GM21576 (cell line): ENCODE measurements around the gene CERS6.
"Not testable (repeated sequence)": the region's sequence is repeated elsewhere in the genome, so short reads cannot be mapped to it uniquely, and the experiment has no call there.

Experiments
- ATAC-seq: cut with Tn5 transposase; IDR thresholded peaks from one replicate; pipeline ENCODE4 v1.9.1; 2021; ENCODE audit warnings: mild to moderate bottlenecking, moderate library complexity; ENCODE audit not compliant: unreplicated experiment

The CERS6 gene

DNA sequence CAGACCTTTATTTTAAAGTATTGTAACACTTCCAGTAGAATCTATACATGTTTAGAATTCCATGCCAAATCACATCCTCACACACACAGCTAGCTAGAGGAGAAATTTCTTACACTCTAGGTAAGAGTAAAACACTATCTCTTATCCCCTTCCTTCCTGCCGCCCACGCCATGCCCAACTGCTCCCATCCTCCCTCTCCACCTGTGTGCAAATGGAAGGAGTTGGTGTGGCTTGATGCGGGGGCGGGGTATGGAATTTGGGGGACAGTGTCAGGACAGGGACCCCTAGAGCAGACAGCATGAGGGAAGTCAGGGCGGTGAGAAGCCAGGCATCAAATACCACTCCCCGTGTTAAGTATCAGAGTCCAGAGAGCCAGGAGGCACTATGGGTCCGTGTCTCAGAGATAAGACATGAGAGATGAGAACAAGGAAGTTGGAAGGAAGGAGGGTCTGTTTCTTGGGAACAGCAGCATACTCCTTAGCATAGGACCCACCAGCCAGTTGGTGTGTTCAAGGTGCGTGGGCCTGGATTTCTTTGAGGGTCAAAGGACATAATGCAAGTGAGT is 297.8 kb downstream of the CERS6 start:
- ATAC-seq: no peak

GRCh38 chr2:168757223-168757622 is 301.2 kb downstream of the CERS6 start:
- no peak for ATAC-seq

DNA sequence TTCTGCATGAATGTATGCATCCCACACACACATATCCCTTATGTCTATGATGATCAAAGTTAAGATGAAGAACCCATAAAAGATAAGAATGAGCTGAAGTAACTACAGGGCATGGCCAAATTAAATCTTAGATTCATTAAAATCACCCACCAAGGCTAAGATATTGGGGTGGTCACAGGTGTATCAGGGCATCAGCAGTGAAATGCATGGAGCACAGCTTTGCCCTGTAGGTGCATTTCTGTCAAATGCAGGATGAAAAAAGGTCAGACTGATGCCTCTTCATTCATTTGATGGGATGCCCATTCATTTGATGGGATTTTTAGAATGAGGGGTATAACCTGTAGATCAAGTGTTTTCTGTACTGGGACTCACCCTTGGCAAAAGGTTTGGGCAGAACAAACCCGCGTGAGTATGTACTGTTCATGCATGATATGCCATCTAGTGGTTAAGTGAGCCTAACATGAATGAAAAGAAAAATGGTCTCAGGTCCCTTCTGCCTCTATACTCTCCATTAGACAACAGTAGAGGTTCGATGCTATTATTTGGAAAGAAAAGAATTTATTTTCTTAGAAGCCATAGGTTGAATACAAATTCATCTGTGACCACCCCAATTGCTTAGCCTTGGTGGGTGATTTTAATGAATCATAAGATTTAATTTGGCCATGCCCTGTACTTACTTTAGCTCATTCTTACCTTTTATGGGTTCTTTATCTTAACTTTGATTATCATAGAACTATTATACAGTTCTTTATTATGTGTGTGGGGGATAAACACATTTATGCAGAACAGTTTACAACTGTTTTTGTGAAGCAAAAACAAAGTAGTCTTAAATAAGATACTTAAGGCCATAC is 303.1 kb downstream of the CERS6 start:
- no peak for ATAC-seq

DNA sequence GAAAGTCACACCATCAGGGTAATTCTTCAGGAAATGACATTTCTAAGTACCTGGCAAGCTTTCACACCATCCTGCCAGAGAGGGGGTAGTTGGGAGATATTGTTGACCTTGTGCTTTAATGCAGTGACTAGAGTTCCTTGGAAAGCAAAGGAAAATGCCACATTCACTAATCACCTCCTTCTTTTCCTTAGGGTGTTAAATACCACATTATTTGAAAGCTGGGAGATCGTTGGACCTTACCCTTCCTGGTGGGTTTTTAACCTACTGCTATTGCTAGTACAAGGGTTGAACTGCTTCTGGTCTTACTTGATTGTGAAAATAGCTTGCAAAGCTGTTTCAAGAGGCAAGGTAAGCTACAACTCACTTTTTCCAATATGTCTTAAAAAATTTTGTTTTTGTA is 309.3 kb downstream of the CERS6 start:
- ATAC-seq: no peak

DNA sequence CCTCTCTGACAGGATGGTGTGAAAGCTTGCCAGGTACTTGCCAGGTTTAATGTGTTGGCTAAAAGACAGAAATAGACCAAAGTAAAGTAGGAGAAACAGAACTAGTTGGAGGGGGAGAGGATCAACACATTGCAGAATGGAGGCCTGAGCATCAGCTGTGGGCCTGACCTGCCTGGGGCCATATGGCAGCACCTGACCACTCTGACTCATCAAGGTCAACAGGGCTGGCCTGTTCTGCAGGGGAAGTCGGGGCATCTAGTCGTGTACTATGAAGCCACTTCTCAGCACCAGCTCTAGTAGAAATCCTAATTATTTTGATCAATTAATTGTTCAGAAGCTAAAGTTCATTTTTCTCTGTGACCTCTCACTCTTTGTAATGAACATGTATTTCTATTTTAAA is 310.5 kb downstream of the CERS6 start:
- ATAC-seq: no peak

- no peak for ATAC-seq
Observed at GRCh38 chr2:168767258-168767657, 311.2 kb downstream of the CERS6 start.

- ATAC-seq: not testable (repeated sequence)
Observed at GRCh38 chr2:168768357-168768756, 312.3 kb downstream of the CERS6 start.

- no peak for ATAC-seq
Observed at GRCh38 chr2:168770796-168771195, 314.7 kb downstream of the CERS6 start.

- ATAC-seq: no peak
Observed at GRCh38 chr2:168772704-168773103, 316.6 kb downstream of the CERS6 start.

DNA sequence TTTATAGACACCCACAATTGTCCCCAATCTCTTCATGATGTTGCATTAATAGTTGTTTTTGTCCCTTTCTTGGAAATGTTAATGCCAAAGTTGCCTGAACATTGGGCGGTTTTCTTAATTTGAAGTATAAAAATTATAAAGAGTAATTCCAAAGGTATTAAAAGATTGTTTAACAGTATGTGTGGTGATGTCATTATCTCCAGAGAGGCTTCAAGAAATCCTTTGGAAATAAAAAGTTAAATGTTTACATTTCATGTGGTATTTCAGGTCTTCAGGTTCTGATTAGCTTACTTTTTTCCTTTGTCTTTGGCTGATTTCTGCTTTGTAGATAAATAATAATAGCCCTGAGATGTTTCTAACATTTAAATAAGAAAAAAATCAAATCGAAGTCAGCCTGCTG is 317.1 kb downstream of the CERS6 start:
- ATAC-seq: no peak

DNA sequence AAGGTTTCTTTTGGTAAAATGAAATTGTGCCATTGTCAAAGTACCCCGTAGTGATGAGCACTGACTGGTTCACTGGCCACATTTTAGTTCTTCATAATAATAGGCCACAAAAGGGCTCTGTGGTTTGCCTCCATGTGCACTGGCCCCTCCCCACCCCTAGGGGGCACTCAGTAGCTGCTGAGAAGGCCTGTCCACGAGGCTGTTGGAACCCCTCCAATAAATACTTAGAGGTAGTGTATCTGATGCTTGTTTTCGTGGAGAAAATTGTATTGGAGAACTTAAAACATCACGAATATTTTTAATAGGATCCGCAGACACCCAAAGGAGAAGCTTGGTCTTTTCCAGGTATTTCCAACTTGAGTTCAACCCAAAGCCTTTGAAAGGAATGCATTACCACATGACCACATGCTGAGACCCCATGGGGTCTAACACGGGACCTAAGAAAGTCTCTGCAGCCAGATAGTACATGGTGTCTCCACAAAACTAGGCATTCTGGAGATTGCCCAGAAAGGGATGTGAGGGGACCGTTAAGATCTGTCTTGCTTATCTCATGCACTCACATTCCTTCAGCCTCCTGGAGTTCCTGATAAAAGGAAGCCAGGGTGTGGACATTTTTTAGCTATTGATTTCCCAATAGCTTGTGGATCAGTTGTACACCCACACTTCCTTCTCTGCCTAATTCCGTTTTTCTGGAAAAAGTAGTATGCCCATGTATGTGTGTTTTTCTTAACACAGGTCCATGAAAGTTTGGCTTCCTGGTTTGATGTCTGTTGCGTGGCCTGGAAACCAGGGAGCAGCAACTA is 317.8 kb downstream of the CERS6 start:
- peak; percentile 73 for ATAC-seq

DNA sequence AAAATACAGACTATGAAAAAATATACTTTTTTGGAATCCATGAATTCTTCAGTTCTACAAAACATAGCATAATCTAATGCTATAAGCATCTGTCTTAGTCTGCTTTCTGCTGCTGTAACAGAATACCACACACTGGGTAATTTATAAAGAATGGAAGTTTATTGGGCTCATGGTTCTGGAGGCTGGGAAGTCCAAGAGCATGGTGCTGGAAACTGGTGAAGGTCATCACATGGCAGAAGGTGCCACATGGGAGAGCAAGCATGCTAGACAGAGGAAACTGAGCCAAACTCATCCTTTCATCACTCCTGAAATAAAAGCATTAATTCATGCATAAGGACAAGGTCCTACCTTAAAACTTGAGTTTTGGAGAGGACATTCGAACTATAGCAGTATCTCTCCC is 319.8 kb downstream of the CERS6 start:
- no peak for ATAC-seq

GRCh38 chr2:168780669-168781071 is 324.6 kb downstream of the CERS6 start:
- ATAC-seq: no peak

DNA sequence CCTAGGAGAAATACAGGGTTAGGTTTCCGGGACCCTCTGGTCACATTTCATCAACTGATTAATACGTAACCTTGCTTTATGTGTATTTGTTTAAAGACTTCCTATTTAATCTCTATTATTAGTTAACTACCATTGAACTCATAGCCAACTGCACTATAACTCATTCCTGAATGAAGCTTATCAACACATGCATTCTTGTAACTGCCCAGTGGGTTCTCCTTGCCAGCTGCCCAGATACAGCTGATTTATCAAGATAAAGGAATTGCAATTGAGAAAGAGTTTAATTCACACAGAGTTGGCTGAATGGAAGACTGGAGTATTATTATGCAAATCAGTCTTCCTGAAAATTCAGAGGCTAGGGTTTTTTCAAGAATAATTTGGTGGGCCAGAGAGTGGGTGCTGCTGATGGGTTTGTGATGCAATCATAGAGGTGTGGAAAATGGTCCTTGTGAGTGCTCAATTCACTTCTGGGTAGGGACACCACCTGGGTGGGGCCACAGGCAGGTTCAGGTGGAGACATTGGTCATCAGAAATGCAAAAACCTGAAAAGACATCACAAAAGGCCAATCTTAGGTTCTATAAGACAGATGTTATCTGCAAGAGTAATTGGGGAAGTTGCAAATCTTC is 325.2 kb downstream of the CERS6 start:
- no peak for ATAC-seq

GRCh38 chr2:168782271-168782670 is 326.2 kb downstream of the CERS6 start:
- ATAC-seq: no peak

DNA sequence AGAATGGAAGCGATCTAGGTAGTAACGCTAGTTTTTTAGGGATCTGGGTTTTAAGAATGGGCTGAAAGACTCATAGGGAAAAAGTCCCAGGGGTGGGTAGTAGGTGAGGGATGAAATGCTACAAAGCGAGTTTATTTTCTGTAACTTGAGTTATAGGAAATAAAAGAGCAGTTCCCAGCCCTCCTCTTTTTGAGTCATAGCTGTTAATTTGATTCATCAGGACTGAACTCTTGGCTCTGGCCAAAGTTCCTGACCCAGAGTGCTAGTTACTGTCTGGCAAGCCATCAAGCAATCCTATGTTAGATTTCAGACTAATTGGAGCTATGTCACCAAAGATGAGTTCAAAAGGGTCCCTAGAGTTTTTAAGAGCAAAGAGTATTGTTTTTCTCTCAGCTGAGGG is 328.9 kb downstream of the CERS6 start:
- no peak for ATAC-seq

- ATAC-seq: no peak
Observed at GRCh38 chr2:168787098-168787781, 331.2 kb downstream of the CERS6 start.

DNA sequence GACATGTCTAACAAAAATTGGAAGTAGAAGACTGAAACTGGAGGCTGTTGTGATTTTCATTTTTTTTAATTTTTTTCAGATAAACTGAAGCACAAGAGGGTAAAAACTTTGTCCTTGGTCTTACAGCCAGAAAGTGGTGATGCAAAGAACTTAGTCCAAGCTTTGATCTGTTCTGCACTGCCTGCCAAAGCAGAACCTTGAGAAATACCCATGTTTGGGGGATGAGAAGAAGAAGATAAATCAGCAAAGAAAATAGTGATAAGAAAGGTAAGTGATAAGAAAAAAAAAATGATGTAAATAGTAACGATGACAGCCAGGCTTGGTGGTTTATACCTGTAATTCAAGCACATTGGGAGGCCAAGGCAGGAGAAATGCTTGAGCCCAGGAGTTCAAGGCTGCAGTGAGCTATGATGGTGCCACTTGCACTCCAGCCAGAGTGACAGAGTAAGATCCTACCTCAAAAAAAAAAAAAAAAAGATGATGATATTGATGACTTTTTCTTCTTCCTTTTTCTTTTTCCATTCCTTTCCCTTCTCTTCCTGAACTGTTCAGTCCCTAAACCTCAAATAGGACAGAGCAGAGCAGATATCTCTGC is 331.8 kb downstream of the CERS6 start:
- ATAC-seq: no peak

DNA sequence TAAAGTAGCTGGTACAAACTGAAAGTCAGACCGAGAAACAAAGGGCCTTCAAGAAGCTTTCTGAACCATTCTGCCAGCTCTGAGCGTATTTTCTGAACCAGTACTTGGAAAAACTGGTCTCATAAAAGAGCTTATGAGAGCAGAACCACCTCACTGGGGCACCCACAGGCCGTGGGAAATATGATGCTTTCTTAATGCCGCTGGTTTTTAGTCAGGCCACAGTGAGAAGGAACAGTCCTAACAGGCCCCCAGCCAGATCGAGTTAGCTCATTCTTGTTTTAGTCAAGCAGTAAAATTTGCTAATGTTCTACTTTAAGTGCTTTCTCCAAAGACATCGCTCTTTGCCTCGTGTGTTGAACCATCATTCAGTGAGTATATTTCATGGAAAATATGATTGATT is 333.7 kb downstream of the CERS6 start:
- ATAC-seq: no peak

DNA sequence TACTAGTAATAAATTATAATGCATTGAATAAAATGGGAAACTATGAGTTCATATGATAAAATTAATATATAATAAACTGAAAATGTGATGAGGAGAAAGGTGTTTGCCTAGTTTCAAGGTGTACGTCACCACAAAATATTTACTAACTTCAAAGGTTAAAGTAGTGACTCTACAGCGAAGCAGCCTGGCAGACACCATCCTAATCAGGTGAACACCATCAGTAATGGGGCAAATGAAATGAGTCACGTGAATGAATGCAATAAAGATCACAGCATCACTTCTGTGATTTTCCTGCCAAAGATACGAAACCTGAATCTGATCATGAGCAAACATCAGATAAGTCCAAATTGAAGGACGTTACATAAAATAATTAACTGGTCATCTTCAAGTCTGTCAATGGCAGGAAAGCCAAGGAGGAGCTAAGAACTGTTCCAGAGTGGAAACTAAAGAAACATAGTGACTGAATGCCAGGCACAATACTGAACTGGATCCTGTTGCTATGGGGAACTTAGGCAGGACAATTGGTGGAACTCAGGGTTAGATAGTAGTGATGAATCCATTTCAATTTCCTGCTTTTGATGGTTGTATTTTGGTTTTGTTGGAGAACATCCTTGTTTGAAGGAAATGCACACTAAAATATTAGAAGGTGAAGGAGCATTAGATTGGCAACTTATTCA is 334.3 kb downstream of the CERS6 start:
- no peak for ATAC-seq
